HG03039 (cell line): ENCODE results near the gene GNG2.

Experiments
- ATAC-seq: cut with Tn5 transposase; IDR thresholded peaks from one replicate; pipeline ENCODE4 v1.9.1; 2021; ENCODE audit warnings: mild to moderate bottlenecking, moderate library complexity; ENCODE audit not compliant: unreplicated experiment

Gene GNG2

DNA sequence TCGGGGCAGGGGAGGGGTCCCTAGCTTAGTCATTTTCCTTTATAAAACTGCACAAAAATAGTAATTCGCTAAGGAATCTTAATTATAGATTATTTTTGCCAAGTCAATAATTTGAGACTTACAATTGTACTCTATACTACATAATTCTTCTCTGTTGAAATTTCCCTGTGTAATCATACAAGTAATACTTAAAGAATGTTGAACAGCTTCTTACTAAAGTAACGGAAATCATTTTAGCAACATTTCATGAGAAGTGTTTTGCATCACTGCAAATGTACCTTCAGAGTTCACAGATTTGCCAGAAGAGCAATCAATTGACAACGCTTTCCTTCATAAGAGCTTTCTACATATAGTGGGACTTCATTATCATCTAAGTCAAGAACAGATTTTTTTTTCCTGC, 7.9 kb upstream of the GNG2 start:
- no peak for ATAC-seq

DNA sequence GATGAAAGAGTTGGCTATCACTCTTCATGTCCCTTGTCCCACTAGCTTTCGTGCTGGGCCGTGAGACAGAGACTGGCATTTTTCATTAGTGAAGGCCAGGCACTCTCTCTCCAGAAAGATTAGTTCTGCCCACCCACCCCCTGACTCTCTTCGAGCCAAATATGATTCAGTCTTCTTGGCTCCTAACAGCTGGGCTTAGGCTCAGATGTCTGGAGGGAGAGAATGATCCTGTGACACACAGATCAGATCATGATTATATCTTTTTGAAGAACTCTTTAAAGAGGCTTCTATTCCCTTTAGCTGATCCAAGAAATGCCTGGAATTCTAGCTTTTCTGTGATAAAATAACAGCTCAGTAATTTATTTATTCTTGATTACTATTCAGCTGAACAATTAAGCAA, 5.2 kb upstream of the GNG2 start:
- ATAC-seq, result no peak

DNA sequence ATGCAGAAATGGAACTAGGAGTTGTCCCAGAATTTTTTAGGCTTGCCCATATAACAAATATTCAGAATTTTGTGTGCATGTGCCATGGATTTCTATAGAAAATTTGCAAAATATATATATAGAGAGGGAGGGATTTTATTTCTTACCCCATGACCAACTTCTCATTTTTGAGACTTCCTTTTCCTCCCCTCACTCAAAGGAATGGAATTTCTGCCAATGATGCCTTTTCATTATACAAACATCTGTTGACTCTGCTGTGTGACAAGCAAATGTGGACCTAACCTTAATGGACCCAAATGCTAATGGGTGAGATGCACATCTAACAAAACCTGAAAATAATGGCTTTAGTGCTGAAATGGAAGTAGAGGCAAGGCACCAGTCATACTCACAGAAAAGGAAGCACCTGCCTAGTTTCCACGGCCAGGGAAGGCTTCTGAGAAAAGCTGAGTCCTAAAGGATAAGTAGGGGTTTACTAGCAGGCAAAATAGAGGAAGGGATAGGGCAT, 3.6 kb upstream of the GNG2 start:
- ATAC-seq, result no peak

GRCh38 chr14:51859131-51859530, 1.3 kb upstream of the GNG2 start:
- no peak for ATAC-seq

- no peak for ATAC-seq
These were observed 550 bp downstream of the GNG2 start for GRCh38 chr14:51860825-51861499.

DNA sequence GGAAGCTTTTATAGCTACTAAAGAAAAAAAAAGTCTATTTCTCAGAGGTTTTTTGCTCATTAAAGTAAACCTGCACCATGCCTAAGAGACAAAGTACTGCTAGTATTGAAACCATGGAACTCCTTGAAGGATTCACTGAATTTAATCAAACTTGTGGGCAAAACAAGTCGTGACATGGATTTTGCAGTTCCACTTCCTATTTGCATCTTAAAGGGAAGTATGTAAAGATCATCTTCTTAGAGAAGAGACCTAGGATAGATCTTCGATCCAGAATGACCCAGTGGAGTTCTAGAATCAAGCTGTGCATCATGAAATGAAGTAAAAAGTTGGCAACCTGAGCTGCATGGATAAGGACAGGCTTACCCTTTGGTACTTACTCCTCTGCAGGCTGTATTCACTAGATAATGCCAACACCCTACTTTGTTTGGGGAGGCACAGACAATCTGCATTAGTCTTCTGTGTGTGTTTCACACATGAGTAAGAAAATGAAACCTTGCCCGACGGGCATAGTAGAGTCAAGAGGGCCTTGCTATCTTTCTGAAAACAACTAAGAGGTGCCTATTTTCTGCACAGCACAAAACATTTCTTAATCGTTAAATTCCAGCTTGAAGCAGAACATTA, 1.9 kb downstream of the GNG2 start:
- no peak for ATAC-seq

GRCh38 chr14:51862860-51863259, 2.4 kb downstream of the GNG2 start:
- ATAC-seq, result no peak

DNA sequence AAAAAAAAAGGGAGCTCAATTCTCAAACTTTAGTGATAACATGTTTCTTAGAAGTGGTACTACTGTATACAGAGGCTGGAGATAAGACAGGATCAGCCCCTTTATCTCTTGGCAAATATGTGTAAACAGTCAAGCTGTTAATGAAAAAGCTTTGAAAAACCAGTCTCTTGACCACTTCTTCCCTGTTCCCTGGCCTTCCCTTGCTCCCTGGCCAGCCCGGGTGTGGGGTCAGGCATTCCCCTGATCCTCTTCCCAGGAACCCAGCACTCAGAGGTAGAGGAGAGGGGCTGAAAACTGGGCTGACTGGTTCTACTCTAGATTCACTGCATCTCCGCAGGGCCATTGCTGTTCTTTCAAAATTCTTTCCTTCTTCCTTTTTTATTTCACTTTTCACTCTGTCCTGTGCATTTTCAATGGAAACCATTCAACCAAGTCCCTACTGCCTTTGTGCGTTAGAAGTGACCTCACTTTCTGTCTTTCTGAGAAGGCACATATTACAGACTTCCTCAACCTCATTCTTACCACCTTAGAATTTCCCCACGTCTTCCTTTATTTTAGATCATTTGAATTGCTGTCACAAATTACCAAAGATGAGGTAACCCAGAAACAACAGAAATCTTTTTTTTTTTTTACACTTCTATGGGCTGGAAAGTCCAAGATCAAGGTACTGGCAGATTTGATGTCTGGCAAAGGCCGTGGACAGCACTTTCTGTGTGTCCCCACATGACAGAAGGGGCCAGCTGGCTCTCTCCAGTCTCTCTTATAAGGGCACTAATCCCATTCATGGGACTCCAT, 5.7 kb downstream of the GNG2 start:
- no peak for ATAC-seq

DNA sequence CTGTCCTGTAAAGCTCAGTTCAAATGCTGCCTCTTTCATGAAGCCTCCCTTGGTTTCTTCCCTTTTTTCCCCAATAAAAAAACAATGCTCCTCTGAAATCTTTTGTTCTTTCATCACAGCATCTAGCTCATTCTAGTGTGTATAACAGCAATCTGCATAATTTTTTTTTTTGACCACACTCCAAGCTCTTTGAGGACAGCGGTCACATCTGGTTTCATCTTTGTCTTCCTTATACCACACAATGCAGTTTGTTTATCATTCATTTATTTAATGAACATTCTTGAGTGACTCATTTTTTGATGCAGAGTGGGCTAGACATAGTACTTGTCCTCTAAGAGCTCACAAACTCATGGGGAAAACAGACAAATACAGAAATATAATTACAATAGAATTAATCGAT, 7.3 kb downstream of the GNG2 start:
- ATAC-seq, result no peak

GRCh38 chr14:51868405-51868804, 8.0 kb downstream of the GNG2 start:
- ATAC-seq, result no peak

DNA sequence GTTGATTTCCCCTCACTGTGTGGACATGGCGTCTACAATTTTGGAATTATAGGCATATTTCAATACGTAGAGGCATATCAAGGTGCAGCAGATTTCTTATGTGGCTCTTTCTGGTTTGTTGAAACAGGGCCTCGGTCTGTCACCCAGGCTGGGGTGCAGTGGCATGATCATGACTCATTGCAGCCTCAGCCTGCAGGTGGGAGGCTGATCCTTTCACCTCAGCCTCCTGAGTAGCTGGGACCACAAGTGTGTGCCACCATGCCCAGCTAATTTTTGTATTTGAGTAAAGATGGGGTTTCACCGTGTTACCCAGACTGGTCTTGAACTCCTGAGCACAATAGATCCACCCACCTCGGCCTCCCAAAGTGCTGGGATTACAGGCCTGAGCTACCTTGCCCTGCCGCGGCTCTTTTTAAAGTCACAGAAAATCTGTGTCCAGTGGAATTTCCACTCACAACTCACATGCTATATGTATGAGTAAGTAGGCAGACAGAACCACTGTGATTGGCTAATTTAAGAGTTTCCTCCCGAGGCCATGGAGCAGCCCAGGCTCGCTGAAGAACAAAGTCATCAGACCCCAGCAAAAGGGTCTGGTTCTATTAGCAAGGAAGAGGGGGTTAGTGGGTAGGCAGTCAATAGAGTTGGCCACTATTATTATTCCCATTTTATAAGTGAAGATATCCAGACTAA, 9.1 kb downstream of the GNG2 start:
- no peak for ATAC-seq

DNA sequence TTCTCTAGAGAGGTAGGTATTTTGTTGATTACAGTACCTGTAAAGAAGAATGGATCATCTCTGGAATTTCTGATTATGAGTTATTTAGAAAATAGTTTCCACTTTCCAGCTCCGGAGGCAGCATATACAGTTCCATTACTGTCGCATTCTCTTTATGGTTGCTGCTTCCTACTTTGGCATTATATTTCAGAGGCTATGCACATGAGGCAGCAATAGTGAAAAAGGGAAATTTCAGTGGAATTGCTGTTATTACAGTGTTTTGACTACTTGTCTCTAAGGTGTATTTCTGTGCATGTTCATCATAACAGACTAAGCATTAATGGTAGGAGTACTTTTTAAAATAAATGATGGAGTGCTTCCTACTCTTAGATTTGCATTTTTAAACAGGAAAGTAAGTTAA, 10.2 kb downstream of the GNG2 start:
- ATAC-seq, result no peak

- ATAC-seq, result no peak
These were observed 11.4 kb downstream of the GNG2 start for GRCh38 chr14:51871846-51872245.

DNA sequence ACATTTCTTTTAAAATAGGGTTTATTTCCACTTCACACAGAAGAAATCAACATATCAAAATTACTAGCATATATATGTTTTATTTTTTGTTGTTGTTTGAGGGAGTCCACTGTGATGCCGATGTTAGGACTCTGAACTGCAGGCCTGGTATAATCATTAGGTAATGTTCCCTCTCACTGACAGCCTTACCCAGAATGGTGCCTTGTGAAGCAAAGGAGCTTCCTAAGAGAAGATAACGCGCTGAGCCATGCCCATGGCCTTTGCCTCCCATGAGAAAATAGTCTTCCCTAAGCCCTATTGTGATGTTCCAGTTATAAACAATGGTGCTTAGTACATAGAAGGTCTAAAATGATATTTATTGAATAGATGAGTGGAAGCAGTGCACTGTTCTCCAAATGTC, 12.0 kb downstream of the GNG2 start:
- ATAC-seq, result no peak

DNA sequence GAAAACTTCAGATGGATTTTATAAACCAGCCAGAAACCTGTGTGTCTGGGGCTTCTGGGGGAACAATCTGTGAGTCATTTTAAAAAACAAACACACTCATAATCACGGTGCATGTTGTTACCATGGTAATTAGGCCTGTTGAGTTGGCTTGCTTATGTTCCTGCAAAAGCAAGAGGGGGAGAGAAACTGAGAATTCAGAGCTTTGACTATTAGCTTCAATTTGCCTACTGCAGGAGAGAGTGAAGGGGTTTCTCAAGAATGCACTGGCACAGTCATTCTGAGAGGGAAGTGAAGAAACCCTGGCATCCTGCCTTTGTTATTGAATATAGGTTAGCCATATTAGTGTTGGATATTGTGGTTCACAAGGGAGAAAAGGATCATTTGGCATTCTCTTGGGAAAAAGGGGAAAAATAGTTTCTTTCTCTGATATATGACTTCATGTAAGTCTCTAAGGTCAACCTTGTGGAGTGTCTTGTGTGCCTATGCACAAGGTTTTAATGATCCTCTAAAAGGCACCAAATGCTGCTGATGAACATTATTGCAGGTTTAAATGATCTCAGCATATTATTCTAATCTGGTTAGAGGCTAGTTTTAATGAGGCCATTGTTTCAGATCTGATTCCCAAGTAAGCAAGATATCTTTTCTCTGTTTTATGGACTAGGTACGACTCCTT, 12.9 kb downstream of the GNG2 start:
- ATAC-seq, result peak; percentile 85

- no peak for ATAC-seq
These were observed 17.4 kb downstream of the GNG2 start for GRCh38 chr14:51877810-51878209.

DNA sequence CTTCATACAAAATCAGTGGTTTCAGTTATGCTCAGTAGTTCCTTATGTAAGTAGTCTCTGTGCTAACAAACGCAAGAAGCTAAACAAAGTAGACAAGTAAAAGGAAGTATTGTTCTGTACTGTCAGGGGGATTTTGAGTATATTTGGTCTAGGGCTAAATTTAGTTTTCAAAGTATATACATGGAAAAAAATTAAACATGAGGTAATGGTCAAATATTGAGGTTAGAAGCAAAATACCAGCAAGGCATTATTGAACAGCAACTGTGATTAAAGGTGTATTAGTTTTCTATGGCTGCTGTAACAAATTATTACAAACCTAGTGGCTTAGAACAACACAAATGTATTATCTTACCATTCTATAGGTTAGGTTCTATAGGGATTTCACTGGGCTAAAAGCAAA, 18.8 kb downstream of the GNG2 start:
- ATAC-seq, result no peak

GRCh38 chr14:51880835-51881580, 20.6 kb downstream of the GNG2 start:
- ATAC-seq, result peak; percentile 53

DNA sequence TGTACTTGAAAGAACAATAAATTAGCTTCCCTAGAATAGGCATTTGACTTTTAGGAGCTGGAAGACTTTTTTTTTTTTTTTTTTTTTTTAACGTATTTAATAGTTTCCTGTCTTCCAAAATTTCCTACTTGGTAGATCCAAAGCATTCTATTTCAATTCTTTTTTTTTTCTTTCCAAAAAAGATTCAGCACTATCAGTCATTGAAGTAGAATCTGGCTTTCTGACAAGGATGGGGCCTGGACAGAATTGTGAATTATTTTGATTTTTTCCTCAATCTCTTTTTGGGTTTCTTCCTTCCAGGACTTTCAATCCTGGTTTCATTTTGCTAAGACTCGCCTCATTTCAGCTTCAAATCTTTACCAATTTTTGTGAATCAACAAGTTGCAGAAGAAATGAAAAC, 21.2 kb downstream of the GNG2 start:
- no peak for ATAC-seq

DNA sequence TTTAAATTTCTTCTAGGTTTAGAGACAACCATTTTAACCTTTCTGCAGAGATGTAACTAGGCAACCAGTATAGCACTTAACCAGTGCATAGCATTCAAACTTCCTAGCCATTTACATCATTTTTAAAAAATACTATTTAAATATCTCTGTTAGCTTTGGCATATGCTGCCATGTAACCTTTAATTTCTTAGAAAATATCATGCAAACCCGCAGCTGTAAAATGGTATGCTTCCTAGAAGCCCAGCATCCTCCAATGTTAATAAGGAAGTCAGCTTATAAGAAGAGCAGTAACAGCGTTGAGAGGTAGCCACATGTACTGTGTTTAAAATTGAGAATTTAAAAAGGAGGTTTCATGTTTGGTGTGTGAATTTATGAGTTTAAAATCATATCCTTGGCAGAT, 22.8 kb downstream of the GNG2 start:
- no peak for ATAC-seq
